ENCODE measurements around the gene TGM6.

The TGM6 gene

DNA sequence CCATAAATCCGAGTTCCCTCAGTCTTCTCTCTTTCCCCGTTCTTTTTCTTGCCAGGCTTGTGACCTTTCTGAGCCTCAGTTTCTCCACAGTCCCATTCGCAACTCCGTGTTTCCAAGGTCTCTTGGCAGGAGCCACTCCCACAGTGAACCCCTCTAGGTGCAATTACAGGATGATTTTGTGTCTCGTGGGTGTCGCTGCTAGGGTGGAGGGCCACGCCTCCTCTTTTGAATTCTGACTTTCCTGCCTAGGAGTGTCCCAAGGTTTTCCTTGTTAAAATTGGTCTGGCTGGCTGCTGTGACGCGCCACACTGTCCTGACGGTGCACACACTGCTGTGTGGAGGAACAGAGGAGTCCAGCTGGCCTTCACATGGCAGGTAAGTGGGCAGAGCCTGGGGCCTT lies at the start of gene TGM6:
TGM6 (plus strand) TSS at position 301 of the 400 bp plus-strand sequence; CDS start at position 369, 68 bp downstream.
- DNase-seq: no peak

- no peak for DNase-seq
Observed at GRCh38 chr20:2331106-2331505, 49.6 kb upstream of the TGM6 start.

GRCh38 chr20:2331901-2332565 lies 48.7 kb upstream of the TGM6 start:
- no peak for DNase-seq

- no peak for DNase-seq
Observed at GRCh38 chr20:2332711-2333110, 48.0 kb upstream of the TGM6 start.

DNA sequence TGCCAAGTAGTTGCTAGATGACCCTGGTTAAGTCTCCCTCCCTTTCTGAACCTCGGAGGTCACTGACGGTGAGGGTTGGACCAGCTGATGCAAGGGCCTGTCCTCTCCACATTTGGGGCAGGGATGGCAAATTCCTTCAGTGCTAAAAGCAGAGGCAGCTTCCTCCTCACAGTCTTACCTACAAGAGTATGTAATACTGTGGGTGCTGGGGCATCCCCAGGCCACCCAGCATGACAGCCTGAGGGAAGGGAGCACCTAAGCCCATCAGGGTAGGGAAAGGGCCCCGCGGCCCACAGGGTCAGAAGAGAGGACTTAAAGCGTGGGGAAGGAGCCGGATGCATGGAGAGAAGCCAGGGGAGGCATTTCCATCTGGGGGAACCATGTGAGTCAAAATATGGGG lies 46.9 kb upstream of the TGM6 start:
- DNase-seq: no peak

- no peak for DNase-seq
Observed at GRCh38 chr20:2335096-2335870, 45.4 kb upstream of the TGM6 start.

- DNase-seq: no peak
Observed at GRCh38 chr20:2336471-2336870, 44.2 kb upstream of the TGM6 start.

- DNase-seq: no peak
Observed at GRCh38 chr20:2337142-2337541, 43.6 kb upstream of the TGM6 start.

DNA sequence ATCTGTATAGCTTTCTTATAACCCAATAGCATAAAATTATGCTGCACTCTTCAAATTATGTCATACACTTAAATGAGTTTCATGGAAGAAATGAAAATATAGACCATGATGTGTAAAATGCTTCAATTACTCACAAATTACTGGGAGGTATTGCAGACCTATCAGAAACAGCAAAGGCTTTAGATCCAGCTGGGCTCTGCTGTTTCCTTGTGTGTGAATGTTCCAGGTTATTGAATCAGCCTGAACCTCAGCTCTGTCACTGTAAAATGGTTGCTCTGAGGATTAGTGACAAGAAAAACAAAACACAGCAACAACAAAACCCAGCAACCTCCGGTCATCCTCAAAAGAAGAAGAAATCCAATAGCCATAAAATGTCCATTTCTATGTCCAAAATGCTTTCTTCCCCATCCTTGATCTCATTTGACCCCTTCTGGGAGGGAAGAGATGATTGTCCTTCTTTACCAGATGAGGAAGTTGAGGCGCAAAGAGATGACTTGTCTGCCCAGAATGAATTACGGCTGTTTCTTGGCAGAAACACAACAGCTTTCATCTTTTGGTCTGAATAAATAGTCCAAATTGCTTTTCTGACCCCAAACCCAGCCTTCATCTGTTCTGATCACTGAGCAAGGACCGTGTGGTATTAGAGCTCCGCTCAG lies 42.2 kb upstream of the TGM6 start:
- DNase-seq: no peak

GRCh38 chr20:2340136-2340535 lies 40.6 kb upstream of the TGM6 start:
- DNase-seq: no peak

DNA sequence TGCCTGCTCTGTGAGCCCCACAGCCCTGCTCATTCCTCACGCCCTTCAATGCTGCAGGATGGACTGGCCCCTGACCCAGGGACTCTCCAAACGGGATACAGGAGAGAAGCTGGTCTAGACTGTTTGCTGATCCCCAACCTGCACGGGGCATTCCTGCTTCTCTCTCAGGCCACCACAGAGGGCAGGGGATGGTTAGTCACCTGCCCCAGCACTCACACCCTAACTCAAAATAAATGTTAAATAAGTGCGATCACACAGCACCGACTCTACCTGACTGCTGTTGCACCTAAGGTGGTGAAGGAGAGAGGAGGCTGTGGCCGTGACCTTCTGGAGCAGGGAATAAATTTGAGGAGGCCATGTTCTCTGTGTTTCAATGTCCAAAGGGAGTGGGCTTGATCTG lies 39.9 kb upstream of the TGM6 start:
- DNase-seq: no peak

DNA sequence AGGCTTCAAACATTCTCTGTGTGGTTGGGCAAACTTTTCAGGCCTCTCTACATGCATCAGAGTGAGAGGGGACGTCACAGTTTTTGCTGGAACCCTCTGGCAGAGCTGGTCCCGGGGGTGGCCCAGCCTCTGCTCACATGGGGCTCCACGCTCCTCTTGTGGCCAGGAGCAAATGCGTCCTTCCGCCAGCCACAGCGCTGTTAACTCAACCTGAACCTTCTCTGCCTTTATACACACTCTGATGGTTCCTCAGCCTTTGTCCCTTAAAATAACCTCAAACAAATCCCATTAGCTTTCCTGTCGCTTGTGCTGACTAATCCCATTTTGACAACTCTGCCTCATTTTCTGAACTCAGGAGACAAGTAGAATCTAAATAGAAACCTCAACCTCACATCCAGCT lies 39.4 kb upstream of the TGM6 start:
- DNase-seq: no peak

DNA sequence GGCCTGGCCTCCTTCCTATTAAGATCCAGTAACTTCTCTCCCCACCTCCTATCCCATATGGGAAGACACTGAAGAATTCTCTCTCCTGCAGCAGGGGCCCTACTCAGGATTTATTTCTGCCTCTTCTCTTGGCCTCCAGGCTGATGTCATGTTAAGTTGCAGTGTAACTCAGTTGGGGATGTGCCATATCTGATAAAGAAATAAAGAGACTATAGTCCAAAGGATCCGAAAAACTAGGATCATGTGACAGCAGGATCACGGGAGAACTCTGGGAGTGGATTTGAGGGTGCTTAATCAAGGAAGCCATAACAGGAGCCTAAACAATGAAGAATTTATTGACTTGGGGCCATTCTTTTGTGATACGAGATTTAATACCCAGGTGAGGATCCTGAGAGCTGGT lies 38.5 kb upstream of the TGM6 start:
- DNase-seq: no peak

DNA sequence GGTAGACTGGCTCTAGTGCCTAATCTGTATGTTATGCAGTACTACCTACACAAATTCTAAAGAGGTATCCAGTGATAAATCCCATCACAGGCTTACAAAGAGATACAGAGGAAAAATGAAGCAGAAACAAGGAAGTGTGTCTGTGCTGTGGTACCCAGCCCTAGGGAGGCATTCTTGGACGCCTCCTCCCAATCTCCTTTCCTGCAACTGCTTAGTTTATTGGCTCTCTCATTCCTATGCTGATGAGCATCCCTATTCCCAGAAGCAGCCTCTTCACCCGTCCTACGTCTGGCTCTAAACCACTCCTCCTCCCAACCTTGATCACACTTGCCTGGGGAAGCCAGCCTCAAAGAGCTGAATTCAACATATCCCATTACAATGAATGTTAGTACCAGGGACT lies 34.5 kb upstream of the TGM6 start:
- DNase-seq: no peak

DNA sequence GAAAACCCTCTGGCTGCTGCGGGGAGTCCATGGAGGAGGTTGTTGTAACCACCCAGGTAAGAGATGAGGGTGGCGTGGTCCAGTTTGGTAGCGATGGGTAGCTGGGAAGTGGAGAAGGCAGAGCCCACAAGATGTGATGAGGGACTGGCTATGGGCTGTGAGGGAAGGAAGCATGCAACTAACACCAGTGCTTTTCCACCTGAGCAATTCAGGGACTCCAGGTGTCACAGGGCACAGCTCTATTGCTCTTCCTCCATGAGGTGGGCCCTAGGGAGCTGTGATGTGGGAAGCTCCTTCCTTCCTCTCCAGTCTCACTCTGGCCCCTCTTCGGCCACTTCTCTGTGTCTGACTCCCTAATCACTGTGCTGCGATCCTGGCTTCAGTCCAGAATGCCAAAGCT lies 32.4 kb upstream of the TGM6 start:
- DNase-seq: no peak

GRCh38 chr20:2349801-2350200 lies 30.9 kb upstream of the TGM6 start:
- no peak for DNase-seq

DNA sequence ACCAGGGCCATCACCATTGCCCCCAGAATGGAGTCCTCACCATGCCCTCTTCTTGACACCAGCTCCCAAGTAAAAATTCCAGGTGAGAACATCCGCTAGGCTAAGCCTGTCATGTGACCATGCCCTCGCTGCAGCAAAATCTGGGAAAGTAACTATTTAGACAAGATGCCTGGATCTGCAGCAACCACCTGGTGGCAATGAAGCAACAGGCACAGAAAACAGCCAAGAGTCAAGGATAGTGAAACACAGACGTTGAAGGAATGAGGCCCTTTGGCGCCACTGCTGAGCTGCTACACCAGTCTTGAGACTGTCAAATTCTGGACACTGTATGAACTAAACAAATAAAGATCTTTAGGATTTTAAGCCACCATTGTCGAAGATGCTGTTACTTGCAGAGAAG lies 30.1 kb upstream of the TGM6 start:
- no peak for DNase-seq

GRCh38 chr20:2353231-2353630 lies 27.5 kb upstream of the TGM6 start:
- DNase-seq: no peak

GRCh38 chr20:2357114-2357513 lies 23.6 kb upstream of the TGM6 start:
- no peak for DNase-seq

DNA sequence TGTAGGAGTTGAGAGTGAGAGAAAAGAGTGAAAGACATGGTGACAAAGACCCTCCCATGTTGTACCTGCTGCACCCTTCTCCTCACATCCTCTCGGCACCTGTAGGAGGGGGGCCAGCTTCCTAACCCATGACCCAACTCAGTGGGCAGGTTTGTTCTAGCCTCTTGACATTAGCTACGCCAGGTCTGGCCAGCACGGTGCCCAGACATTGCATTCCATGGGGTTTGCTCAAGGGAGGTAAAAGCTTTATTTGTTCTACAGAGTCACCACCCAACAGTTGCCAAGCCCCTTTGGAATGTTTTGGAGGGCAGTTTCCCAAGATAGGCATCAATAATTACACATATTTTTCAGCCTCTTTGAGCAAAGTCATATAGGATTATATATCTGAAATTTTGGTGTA lies 22.7 kb upstream of the TGM6 start:
- no peak for DNase-seq

DNA sequence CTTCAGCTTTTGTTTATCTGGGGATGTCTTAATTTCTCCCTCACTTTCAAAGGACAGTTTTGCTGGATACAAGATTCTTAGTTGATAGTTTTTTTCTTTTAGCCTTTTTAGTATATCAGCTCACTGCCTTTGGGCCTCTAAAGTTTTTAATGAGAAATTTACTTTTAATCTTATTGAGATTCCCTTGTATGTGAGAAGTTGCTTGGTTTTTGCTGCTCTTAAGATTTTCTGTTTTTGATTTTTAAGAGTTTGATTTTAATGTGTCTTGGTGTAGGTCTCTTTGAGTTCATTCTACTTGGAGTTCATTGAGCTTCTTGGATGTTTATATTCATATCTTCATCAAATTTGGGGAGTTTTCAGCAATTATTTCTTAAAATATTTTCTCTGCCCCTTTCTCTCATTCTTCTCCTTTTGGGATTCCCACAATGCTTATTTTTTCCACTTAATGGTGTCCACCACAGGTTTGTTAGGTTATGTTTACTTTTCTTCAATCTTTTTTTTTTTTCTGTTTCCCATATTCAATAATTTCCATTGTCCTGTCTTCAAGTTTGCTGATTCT lies 19.6 kb upstream of the TGM6 start:
- DNase-seq: no peak

GRCh38 chr20:2363187-2363586 lies 17.5 kb upstream of the TGM6 start:
- no peak for DNase-seq

GRCh38 chr20:2363587-2363986 lies 17.1 kb upstream of the TGM6 start:
- DNase-seq: no peak

DNA sequence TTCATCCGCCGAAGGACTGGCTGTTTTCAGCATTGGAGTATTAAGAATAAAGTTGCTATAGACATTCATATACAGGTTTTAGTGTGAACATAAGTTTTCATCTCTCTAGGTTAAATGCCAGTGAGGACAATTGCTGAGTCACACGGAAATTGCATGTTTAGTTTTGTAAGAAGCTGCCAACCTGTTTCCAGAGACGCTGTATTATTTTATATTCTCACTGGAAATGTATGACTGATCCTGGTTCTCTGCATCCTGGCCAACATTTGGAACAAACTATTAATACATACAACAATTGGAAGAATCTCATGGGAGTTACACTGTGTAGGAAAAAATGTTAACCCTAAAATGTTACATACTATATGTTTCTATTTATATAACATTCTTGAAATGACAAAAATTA lies 16.7 kb upstream of the TGM6 start:
- DNase-seq: no peak

Measured in CD4-positive, alpha-beta T cell treated with Interleukin-12 subunit alpha and Interleukin-12 subunit beta, for 1 hour (primary cell).